ENCODE results near the gene ADGRD1.
"Not testable (repeated sequence)": the region's sequence is repeated elsewhere in the genome, so short reads cannot be mapped to it uniquely, and the experiment has no call there.

The ADGRD1 gene

GRCh38 chr12:131057211-131057721 lies 103.6 kb downstream of the ADGRD1 start:
- DNase-seq (ENCODE audit: low read depth) = no peak

GRCh38 chr12:131057722-131058515 lies 104.2 kb downstream of the ADGRD1 start:
- DNase-seq (ENCODE audit: low read depth) = no peak

- no peak for DNase-seq (ENCODE audit: low read depth)
Measured at GRCh38 chr12:131058700-131059099, 105.0 kb downstream of the ADGRD1 start.

- DNase-seq (ENCODE audit: low read depth) = no peak
Measured at GRCh38 chr12:131060011-131060703, 106.5 kb downstream of the ADGRD1 start.

GRCh38 chr12:131061041-131061806 lies 107.5 kb downstream of the ADGRD1 start:
- no peak for DNase-seq (ENCODE audit: low read depth)

GRCh38 chr12:131063413-131063812 lies 109.7 kb downstream of the ADGRD1 start:
- no peak for DNase-seq (ENCODE audit: low read depth)

GRCh38 chr12:131063960-131064359 lies 110.3 kb downstream of the ADGRD1 start:
- no peak for DNase-seq (ENCODE audit: low read depth)

- DNase-seq (ENCODE audit: low read depth) = no peak
Measured at GRCh38 chr12:131065279-131065678, 111.6 kb downstream of the ADGRD1 start.

GRCh38 chr12:131065801-131066200 lies 112.1 kb downstream of the ADGRD1 start:
- no peak for DNase-seq (ENCODE audit: low read depth)

GRCh38 chr12:131066207-131066885 lies 112.6 kb downstream of the ADGRD1 start:
- no peak for DNase-seq (ENCODE audit: low read depth)

- no peak for DNase-seq (ENCODE audit: low read depth)
Measured at GRCh38 chr12:131066886-131067490, 113.3 kb downstream of the ADGRD1 start.

GRCh38 chr12:131067981-131068851 lies 114.5 kb downstream of the ADGRD1 start:
- no peak for DNase-seq (ENCODE audit: low read depth)

GRCh38 chr12:131068926-131069720 lies 115.4 kb downstream of the ADGRD1 start:
- not testable (repeated sequence) for DNase-seq (ENCODE audit: low read depth)

GRCh38 chr12:131070136-131070535 lies 116.4 kb downstream of the ADGRD1 start:
- DNase-seq (ENCODE audit: low read depth) = not testable (repeated sequence)

GRCh38 chr12:131070668-131071067 lies 117.0 kb downstream of the ADGRD1 start:
- not testable (repeated sequence) for DNase-seq (ENCODE audit: low read depth)

GRCh38 chr12:131071234-131071820 lies 117.6 kb downstream of the ADGRD1 start:
- DNase-seq (ENCODE audit: low read depth) = not testable (repeated sequence)

- DNase-seq (ENCODE audit: low read depth) = not testable (repeated sequence)
Measured at GRCh38 chr12:131071950-131072349, 118.2 kb downstream of the ADGRD1 start.

- no peak for DNase-seq (ENCODE audit: low read depth)
Measured at GRCh38 chr12:131072451-131073230, 118.9 kb downstream of the ADGRD1 start.
